Activated naive CD4-positive, alpha-beta T cell treated with anti-CD3 and anti-CD28 coated beads, Interleukin-2, amount 50 U/mL, for 24 hours (primary cell): ENCODE data around the gene LRP11.
"Not testable (repeated sequence)": the region's sequence is repeated elsewhere in the genome, so short reads cannot be mapped to it uniquely, and the experiment has no call there.

Source experiments
- H3K27ac Mint-ChIP-seq: one replicate; pipeline ENCODE4 v1.8.0; 2021; ENCODE audit warnings: mild to moderate bottlenecking, mixed read lengths
- H3K27me3 Mint-ChIP-seq: one replicate; pipeline ENCODE4 v1.8.0; 2021; ENCODE audit warnings: mixed read lengths
- H3K36me3 Mint-ChIP-seq: one replicate; pipeline ENCODE4 v1.8.0; 2021; ENCODE audit warnings: mixed read lengths
- H3K4me1 Mint-ChIP-seq: one replicate; pipeline ENCODE4 v1.8.0; 2021; ENCODE audit warnings: mixed read lengths
- H3K4me3 Mint-ChIP-seq: one replicate; pipeline ENCODE4 v1.8.0; 2021; ENCODE audit warnings: mild to moderate bottlenecking, mixed read lengths
- H3K9me3 Mint-ChIP-seq: one replicate; pipeline ENCODE4 v1.8.0; 2021; ENCODE audit warnings: mixed read lengths

Gene LRP11

GRCh38 chr6:149900620-149901443 lies 36.7 kb upstream of the LRP11 start:
- H3K4me1 Mint-ChIP-seq = peaks cover 8% of the 10 kb centered on the region
- no peaks in the 10 kb centered on the region for H3K9me3 Mint-ChIP-seq
- peaks cover 3% of the 10 kb centered on the region for H3K27me3 Mint-ChIP-seq
- no peaks in the 10 kb centered on the region for H3K36me3 Mint-ChIP-seq
- no peak overlapping the region for H3K4me3 Mint-ChIP-seq
- H3K27ac Mint-ChIP-seq = no peak overlapping the region

- H3K27ac Mint-ChIP-seq = no peak overlapping the region
- peaks cover 11% of the 10 kb centered on the region for H3K4me1 Mint-ChIP-seq
- peaks cover 3% of the 10 kb centered on the region for H3K27me3 Mint-ChIP-seq
- H3K9me3 Mint-ChIP-seq = no peaks in the 10 kb centered on the region
- H3K36me3 Mint-ChIP-seq = no peaks in the 10 kb centered on the region
- no peak overlapping the region for H3K4me3 Mint-ChIP-seq
Measured at GRCh38 chr6:149899926-149900619, 35.9 kb upstream of the LRP11 start.

DNA sequence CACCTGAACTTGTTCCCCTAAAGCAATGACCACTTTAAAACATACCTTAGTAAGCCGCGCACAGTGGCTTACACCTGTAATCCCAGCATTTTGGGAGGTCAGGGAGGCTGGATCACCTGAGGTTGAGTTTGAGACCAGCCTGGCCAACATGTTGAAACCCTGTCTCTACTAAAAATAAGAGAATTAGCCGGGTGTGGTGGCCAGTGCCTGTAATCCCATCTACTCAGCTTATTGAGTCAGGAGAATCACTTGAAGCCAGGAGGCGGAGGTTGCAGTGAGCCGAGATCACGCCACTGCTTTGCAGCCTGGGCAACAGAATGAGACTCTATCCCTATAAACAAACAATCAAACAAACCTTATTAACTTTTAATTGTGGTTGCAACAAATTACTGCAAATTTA lies 35.3 kb upstream of the LRP11 start:
- Mint-ChIP-seq H3K36me3 (no peaks in the 10 kb centered on the region), H3K4me1 (peaks cover 11% of the 10 kb centered on the region), H3K27ac (no peak overlapping the region), H3K4me3 (no peak overlapping the region), H3K27me3 (peaks cover 3% of the 10 kb centered on the region), H3K9me3 (no peaks in the 10 kb centered on the region)

DNA sequence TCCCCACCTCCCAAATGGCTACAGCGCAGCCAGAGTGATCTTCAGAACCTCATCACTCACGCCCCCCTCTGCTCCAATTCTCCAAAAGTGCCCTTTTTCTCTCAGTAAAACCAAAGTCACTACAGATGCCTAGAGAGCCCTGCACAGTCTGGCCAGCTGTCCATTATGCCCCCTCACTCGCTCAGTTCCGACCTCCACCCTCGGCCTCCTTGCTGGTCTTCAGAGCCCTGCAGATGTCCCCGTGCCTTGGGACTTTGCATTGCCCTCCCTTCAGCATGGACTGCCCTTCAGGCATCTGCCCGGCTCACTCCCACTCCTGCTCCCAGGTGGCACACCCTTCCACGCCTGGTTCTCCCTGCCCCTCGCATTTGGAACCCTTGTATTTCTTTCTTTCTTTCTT lies 34.8 kb upstream of the LRP11 start:
- Mint-ChIP-seq H3K27ac (no peak overlapping the region), H3K36me3 (no peaks in the 10 kb centered on the region), H3K4me1 (peaks cover 11% of the 10 kb centered on the region), H3K9me3 (no peaks in the 10 kb centered on the region), H3K27me3 (peaks cover 3% of the 10 kb centered on the region), H3K4me3 (no peak overlapping the region)

DNA sequence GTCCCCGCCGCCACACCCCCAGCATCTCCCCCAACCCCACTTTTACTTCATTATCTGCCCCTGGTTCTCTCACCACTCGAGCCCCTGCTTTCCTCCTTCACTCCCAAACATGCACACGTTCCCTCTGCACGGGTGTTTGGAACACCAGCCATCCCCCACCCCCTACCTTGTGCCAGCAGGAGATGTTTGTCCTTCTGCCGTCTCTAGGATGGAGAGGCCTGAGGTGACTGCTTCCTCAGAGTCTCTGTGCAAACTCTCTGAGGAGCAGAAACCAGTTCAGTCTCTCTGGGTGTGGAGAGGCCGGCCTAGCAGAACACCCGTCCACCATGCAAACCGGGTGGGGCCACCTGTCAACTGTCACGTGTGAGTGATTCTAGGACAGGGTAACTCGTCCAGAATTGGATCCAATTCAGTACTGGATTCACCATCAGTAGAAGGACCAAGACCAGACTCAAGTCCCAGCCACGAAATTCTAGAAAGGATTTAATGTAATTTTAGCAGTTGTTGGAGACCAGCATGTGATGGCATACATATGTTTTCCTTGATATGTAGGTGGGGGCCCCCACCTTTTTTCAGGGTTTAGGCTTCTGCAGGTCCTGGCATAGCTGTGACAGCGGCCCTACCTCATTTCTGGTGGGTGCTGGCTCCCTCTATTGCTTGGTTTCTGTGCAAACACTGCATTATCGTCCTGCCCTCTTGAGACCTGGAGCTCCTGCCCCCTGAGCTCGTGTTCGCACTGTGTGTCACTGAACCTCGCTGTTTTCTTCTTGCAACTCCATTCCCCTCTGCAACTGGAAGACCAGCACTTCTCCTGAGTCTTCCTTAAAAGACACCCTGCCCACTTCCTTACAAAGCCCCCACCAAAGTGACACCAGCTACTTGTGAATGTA lies 33.9 kb upstream of the LRP11 start, which contains the start of gene RAET1E:
RAET1E (minus strand) TSS at position 259 of the 890 bp plus-strand sequence. CDS start 7,212 bp downstream, outside the sequence.
- H3K4me1 Mint-ChIP-seq = peaks cover 11% of the 10 kb centered on the region
- H3K27me3 Mint-ChIP-seq = peaks cover 3% of the 10 kb centered on the region
- no peak within 1 kb of the TSS for H3K4me3 Mint-ChIP-seq
- H3K36me3 Mint-ChIP-seq = no peaks in the 10 kb centered on the region
- H3K9me3 Mint-ChIP-seq = no peaks in the 10 kb centered on the region
- H3K27ac Mint-ChIP-seq = no peak within 1 kb of the TSS

- Mint-ChIP-seq H3K4me3 (no peak overlapping the region), H3K4me1 (peaks cover 11% of the 10 kb centered on the region), H3K36me3 (no peaks in the 10 kb centered on the region), H3K9me3 (no peaks in the 10 kb centered on the region), H3K27ac (no peak overlapping the region), H3K27me3 (no peaks in the 10 kb centered on the region)
Measured at GRCh38 chr6:149897015-149897697, 33.0 kb upstream of the LRP11 start.

DNA sequence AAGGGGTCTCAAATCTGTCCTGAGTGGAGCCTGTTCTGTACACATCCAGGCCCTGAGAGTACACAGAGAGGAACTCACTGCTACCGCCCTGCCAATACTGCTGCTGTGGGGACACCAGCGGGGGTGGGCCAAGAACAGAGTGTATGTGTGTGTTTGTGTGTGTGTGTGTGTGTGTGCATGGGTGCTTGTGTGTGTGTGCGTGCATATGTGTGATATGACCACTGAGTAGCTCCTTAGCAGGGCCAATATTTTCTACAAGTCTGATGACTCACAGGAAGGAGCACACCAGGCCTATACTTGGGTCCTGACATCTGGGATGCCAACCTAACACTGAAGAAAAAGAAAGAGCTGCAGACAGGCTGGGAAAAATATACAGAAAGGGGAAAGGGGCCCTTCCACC lies 32.3 kb upstream of the LRP11 start:
- H3K4me1 Mint-ChIP-seq = peaks cover 11% of the 10 kb centered on the region
- H3K36me3 Mint-ChIP-seq = no peaks in the 10 kb centered on the region
- H3K27ac Mint-ChIP-seq = no peak overlapping the region
- H3K4me3 Mint-ChIP-seq = no peak overlapping the region
- H3K27me3 Mint-ChIP-seq = no peaks in the 10 kb centered on the region
- no peaks in the 10 kb centered on the region for H3K9me3 Mint-ChIP-seq

GRCh38 chr6:149895833-149896271 lies 31.7 kb upstream of the LRP11 start:
- Mint-ChIP-seq H3K36me3 (no peaks in the 10 kb centered on the region), H3K9me3 (no peaks in the 10 kb centered on the region), H3K4me1 (peaks cover 11% of the 10 kb centered on the region), H3K27ac (no peak overlapping the region), H3K4me3 (no peak overlapping the region), H3K27me3 (no peaks in the 10 kb centered on the region)

GRCh38 chr6:149895048-149895590 lies 31.0 kb upstream of the LRP11 start:
- Mint-ChIP-seq H3K4me1 (peaks cover 11% of the 10 kb centered on the region), H3K36me3 (no peaks in the 10 kb centered on the region), H3K27ac (no peak overlapping the region), H3K27me3 (no peaks in the 10 kb centered on the region), H3K4me3 (no peak overlapping the region), H3K9me3 (no peaks in the 10 kb centered on the region)

GRCh38 chr6:149891864-149892263 lies 27.7 kb upstream of the LRP11 start:
- H3K36me3 Mint-ChIP-seq, H3K27ac Mint-ChIP-seq, H3K4me3 Mint-ChIP-seq, H3K27me3 Mint-ChIP-seq, H3K9me3 Mint-ChIP-seq: not testable (repeated sequence)
- H3K4me1 Mint-ChIP-seq = peaks cover 11% of the 10 kb centered on the region

DNA sequence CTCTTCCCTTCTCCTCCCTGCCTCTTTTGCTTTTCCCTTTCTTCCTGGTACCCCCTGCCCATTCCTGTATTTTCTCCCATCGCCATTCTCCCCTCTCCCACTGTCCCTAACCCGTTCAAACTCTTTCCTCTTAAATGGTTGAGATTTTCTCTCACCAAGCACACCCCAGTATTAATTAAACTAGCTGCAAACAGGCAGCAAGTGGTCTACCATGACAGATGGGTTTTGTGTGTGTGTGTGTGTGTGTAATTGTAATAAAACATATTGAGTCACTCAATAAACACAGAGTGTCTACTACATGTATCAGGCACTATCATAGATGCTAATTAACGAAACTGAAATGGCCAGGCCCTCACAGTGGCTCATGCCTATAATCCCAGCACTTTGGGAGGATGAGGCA lies 27.1 kb upstream of the LRP11 start:
- Mint-ChIP-seq H3K4me1 (peaks cover 7% of the 10 kb centered on the region), H3K9me3 (no peaks in the 10 kb centered on the region), H3K4me3 (no peak overlapping the region), H3K27me3 (peaks cover 3% of the 10 kb centered on the region), H3K36me3 (no peaks in the 10 kb centered on the region), H3K27ac (no peak overlapping the region)

- Mint-ChIP-seq H3K4me3 (no peak overlapping the region), H3K27me3 (peaks cover 3% of the 10 kb centered on the region), H3K9me3 (no peaks in the 10 kb centered on the region), H3K36me3 (no peaks in the 10 kb centered on the region), H3K4me1 (peaks cover 1% of the 10 kb centered on the region), H3K27ac (no peak overlapping the region)
Measured at GRCh38 chr6:149890629-149891045, 26.5 kb upstream of the LRP11 start.

- Mint-ChIP-seq H3K9me3 (no peaks in the 10 kb centered on the region), H3K36me3 (no peaks in the 10 kb centered on the region), H3K4me1 (no peaks in the 10 kb centered on the region), H3K4me3 (no peak overlapping the region), H3K27ac (no peak overlapping the region), H3K27me3 (peaks cover 3% of the 10 kb centered on the region)
Measured at GRCh38 chr6:149889326-149889725, 25.2 kb upstream of the LRP11 start.

DNA sequence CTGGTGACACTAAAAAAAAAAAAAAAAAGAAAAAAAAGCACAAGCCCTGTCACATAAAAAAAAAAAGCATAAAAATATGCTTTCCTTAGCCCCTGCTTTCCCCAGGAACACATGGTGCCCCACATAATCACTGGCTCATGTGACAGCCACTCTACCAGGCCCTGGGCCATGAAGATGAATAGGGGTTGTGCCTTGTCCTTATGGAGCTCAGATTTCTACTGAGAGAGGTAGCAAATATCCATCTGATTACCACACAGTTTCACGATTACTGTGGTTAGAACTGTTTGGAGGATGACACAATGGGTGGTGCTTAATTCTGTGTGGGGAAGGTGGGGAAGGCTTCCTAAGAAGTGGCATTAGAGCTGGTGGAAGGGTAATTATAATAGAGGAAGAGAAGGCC lies 24.5 kb upstream of the LRP11 start:
- Mint-ChIP-seq H3K4me1 (no peaks in the 10 kb centered on the region), H3K36me3 (no peaks in the 10 kb centered on the region), H3K4me3 (no peak overlapping the region), H3K9me3 (no peaks in the 10 kb centered on the region), H3K27me3 (peaks cover 3% of the 10 kb centered on the region), H3K27ac (no peak overlapping the region)

DNA sequence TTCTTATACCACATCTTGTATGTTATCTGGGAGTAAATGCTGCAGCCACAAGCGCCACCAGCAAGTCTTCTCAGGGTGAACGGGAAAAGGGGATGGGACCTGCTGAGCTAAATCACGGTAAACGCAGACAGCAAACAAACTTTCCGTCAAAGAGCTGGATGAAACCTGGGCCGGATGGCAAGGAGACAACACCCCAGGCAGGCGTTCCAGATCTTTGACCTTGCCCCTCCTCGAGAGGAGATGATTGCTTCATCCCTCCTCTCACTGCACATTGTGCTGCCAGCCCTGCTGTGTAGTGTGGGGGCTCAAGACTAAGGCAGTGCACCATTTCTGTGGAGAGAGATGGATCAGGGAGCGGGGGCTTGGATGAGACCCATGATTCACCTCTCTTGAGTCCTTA lies 23.9 kb upstream of the LRP11 start:
- H3K9me3 Mint-ChIP-seq = no peaks in the 10 kb centered on the region
- no peaks in the 10 kb centered on the region for H3K36me3 Mint-ChIP-seq
- H3K4me3 Mint-ChIP-seq = no peak overlapping the region
- peaks cover 3% of the 10 kb centered on the region for H3K27me3 Mint-ChIP-seq
- no peak overlapping the region for H3K27ac Mint-ChIP-seq
- no peaks in the 10 kb centered on the region for H3K4me1 Mint-ChIP-seq
